Kidney capillary endothelial cell (primary cell): Measurements from ENCODE around the gene ADAMTS16.

Experiments used
- DNase-seq: peaks from one replicate; pipeline ENCODE4 v3.0.0-alpha.2; 2018; ENCODE audit warnings: low spot score

The ADAMTS16 gene

GRCh38 chr5:5144441-5144840 is 4.3 kb downstream of the ADAMTS16 start:
- no peak for DNase-seq

- no peak for DNase-seq
Observed at GRCh38 chr5:5145651-5146529, 5.8 kb downstream of the ADAMTS16 start.

- DNase-seq, result no peak
Observed at GRCh38 chr5:5146530-5147160, 6.5 kb downstream of the ADAMTS16 start.

- no peak for DNase-seq
Observed at GRCh38 chr5:5149154-5149553, 9.0 kb downstream of the ADAMTS16 start.

- no peak for DNase-seq
Observed at GRCh38 chr5:5150667-5151066, 10.5 kb downstream of the ADAMTS16 start.

GRCh38 chr5:5154733-5155132 is 14.6 kb downstream of the ADAMTS16 start:
- no peak for DNase-seq

GRCh38 chr5:5155617-5156016 is 15.5 kb downstream of the ADAMTS16 start:
- peak; percentile 26 for DNase-seq

GRCh38 chr5:5156471-5157082 is 16.4 kb downstream of the ADAMTS16 start:
- DNase-seq, result no peak

GRCh38 chr5:5158472-5158895 is 18.4 kb downstream of the ADAMTS16 start:
- DNase-seq, result no peak

GRCh38 chr5:5159282-5160103 is 19.4 kb downstream of the ADAMTS16 start:
- no peak for DNase-seq

GRCh38 chr5:5164163-5164562 is 24.0 kb downstream of the ADAMTS16 start:
- peak; percentile 5 for DNase-seq

- no peak for DNase-seq
Observed at GRCh38 chr5:5165541-5166002, 25.4 kb downstream of the ADAMTS16 start.

GRCh38 chr5:5169466-5169865 is 29.3 kb downstream of the ADAMTS16 start:
- no peak for DNase-seq

- DNase-seq, result no peak
Observed at GRCh38 chr5:5178136-5178535, 38.0 kb downstream of the ADAMTS16 start.

GRCh38 chr5:5178580-5178979 is 38.5 kb downstream of the ADAMTS16 start:
- DNase-seq, result no peak

GRCh38 chr5:5179079-5179478 is 38.9 kb downstream of the ADAMTS16 start:
- DNase-seq, result no peak

GRCh38 chr5:5179597-5179996 is 39.5 kb downstream of the ADAMTS16 start:
- DNase-seq, result no peak

GRCh38 chr5:5181650-5182324 is 41.7 kb downstream of the ADAMTS16 start:
- no peak for DNase-seq

- no peak for DNase-seq
Observed at GRCh38 chr5:5182508-5183188, 42.5 kb downstream of the ADAMTS16 start.

- no peak for DNase-seq
Observed at GRCh38 chr5:5183189-5183699, 43.1 kb downstream of the ADAMTS16 start.

GRCh38 chr5:5183933-5184332 is 43.8 kb downstream of the ADAMTS16 start:
- DNase-seq, result no peak
